HCT116 (cell line): ENCODE data around the gene SSUH2. TPM values are rescaled to one million over a fixed set of nuclear protein-coding genes. Genes with fewer than 3 reads are reported as not detected.

ENCODE experiments used
- ATAC-seq: fragments of 200-7000 bp; cut with Tn5 transposase; 2 replicates; pipeline ENCODE4 v1.9.1; 2020; ENCODE audit warnings: mild to moderate bottlenecking, moderate library complexity
- BruUV-seq: library from RNA; stranded (reverse); fragments of 400-500 nt; replicated peaks from 2 replicates; lab custom pipeline; 2021; lab: Mats Ljungman, UMichigan
- CTCF ChIA-PET: fragments of 300-600 bp; sonication (Branson Sonifier 250); formaldehyde crosslinking; loops from one replicate; lab custom pipeline; 2021; ENCODE audit warnings: antibody characterized with exemption; lab: Charles Lee
- POLR2A ChIA-PET: fragments of 300-600, 350-600 bp; sonication (Branson Sonifier 250); formaldehyde crosslinking; loops from one replicate; lab custom pipeline; 2021; ENCODE audit warnings: antibody characterized with exemption; lab: Charles Lee
- RAD21 ChIA-PET, 2 experiments: fragments of 300-600 bp; sonication (Branson Sonifier 250); formaldehyde crosslinking; loops; one replicate each; lab custom pipeline; 2023; ENCODE audit warnings: low total read pairs in 2 of 2; ENCODE audit not compliant: uncharacterized antibody in 2 of 2, unreplicated experiment in 2 of 2, low non-redundant PET in 1 of 2; lab: Charles Lee
- DNase-seq: peaks from one replicate; pipeline ENCODE4 v3.0.0-alpha.2; 2010; ENCODE audit warnings: low read depth, low spot score
- H2AFZ ChIP-seq: fragments of 200-600 bp; shearing (Covaris generic), sonication (generic); 2 replicates; pipeline ENCODE4 v1.6.1; 2017; ENCODE audit warnings: low read depth, mixed run types, mixed read lengths, antibody characterized with exemption, low read length; ENCODE audit not compliant: poor library complexity, severe bottlenecking
- H3K27ac ChIP-seq: 2 replicates; pipeline ENCODE4 v1.5.1; 2012; ENCODE audit warnings: low read depth, low read length
- H3K27me3 ChIP-seq: fragments of 200-600 bp; sonication (generic); 2 replicates; pipeline ENCODE4 v1.6.1; 2016; ENCODE audit warnings: mixed run types, low read length, mixed read lengths; ENCODE audit not compliant: insufficient read depth
- H3K36me3 ChIP-seq, 2 experiments: fragments of 200-500 bp in 1 of 2; fragments of 200-600 bp in 1 of 2; sonication (Bioruptor generic) in 1 of 2; sonication (generic) in 1 of 2; 2 replicates each; pipeline versions ENCODE4 v1.5.1 to v1.6.1; 2014 to 2016; ENCODE audit warnings: low read length in 2 of 2, inconsistent platforms in 1 of 2, mixed read lengths in 1 of 2, mixed run types in 1 of 2; ENCODE audit not compliant: insufficient read depth in 2 of 2, control insufficient read depth in 1 of 2
- H3K4me1 ChIP-seq, 2 experiments: fragments of 200-600 bp in 1 of 2; sonication (generic) in 1 of 2; 2 replicates each; pipeline versions ENCODE4 v1.5.1 to v1.6.1; 2012 to 2017; ENCODE audit warnings: low read length in 2 of 2, inconsistent platforms in 1 of 2, mild to moderate bottlenecking in 1 of 2, mixed read lengths in 1 of 2, mixed run types in 1 of 2, moderate library complexity in 1 of 2; ENCODE audit not compliant: insufficient read depth in 2 of 2, control insufficient read depth in 1 of 2
- H3K4me2 ChIP-seq: fragments of 200-600 bp; sonication (generic); 2 replicates; pipeline ENCODE4 v1.6.1; 2017; ENCODE audit warnings: mixed run types, low read length, mixed read lengths
- H3K4me3 ChIP-seq, 2 experiments: fragments of 200-600 bp in 1 of 2; sonication (generic) in 1 of 2; replicated peaks in 1 of 2; 2 replicates each; pipeline ENCODE4 v1.5.1; 2011 to 2016; ENCODE audit warnings: low read length in 2 of 2, control low read depth in 1 of 2, low read depth in 1 of 2, mild to moderate bottlenecking in 1 of 2, mixed read lengths in 1 of 2, mixed run types in 1 of 2
- H3K79me2 ChIP-seq: fragments of 200-600 bp; sonication (generic); 2 replicates; pipeline ENCODE4 v1.6.1; 2017; ENCODE audit warnings: mild to moderate bottlenecking, mixed run types, low read length, moderate library complexity, mixed read lengths; ENCODE audit not compliant: insufficient read depth
- H3K9ac ChIP-seq: fragments of 200-600 bp; sonication (generic); 2 replicates; pipeline ENCODE4 v1.6.1; 2016; ENCODE audit warnings: low read length, mixed read lengths
- H3K9me2 ChIP-seq: fragments of 200-600 bp; sonication (generic), shearing (Covaris generic); 2 replicates; pipeline ENCODE4 v1.6.1; 2017; ENCODE audit warnings: mixed run types, mild to moderate bottlenecking, moderate library complexity; ENCODE audit not compliant: insufficient read depth
- H3K9me3 ChIP-seq, 2 experiments: fragments of 200-500 bp in 1 of 2; fragments of 200-600 bp in 1 of 2; sonication (Bioruptor generic) in 1 of 2; sonication (generic) in 1 of 2; 2 replicates each; pipeline ENCODE4 v1.6.1; 2014 to 2017; ENCODE audit warnings: low read length in 2 of 2, mixed read lengths in 2 of 2, inconsistent platforms in 1 of 2, low read depth in 1 of 2, mild to moderate bottlenecking in 1 of 2, mixed run types in 1 of 2, moderate library complexity in 1 of 2; ENCODE audit not compliant: control insufficient read depth in 1 of 2, insufficient read depth in 1 of 2
- H4K20me1 ChIP-seq: fragments of 200-600 bp; sonication (generic), shearing (Covaris generic); 2 replicates; pipeline ENCODE4 v1.6.1; 2017; ENCODE audit warnings: mixed run types, mild to moderate bottlenecking, moderate library complexity; ENCODE audit not compliant: insufficient read depth
- CBX3 ChIP-seq: IDR thresholded peaks from 2 replicates; pipeline ENCODE4 v1.6.1; 2012; ENCODE audit warnings: low read depth
- CEBPB ChIP-seq: IDR thresholded peaks from 2 replicates; pipeline ENCODE4 v1.6.1; 2012; ENCODE audit warnings: low read depth
- EGR1 ChIP-seq: IDR thresholded peaks from 2 replicates; pipeline ENCODE4 v1.6.1; 2012; ENCODE audit warnings: low read depth
- ELF1 ChIP-seq: IDR thresholded peaks from 2 replicates; pipeline ENCODE4 v1.6.1; 2012; ENCODE audit warnings: low read depth, borderline replicate concordance
- EZH2 ChIP-seq: fragments of 200-600 bp; sonication (generic); IDR thresholded peaks from 2 replicates; pipeline ENCODE4 v1.6.1; 2017; ENCODE audit warnings: antibody characterized with exemption, mixed run types
- POLR2A ChIP-seq: IDR thresholded peaks from 2 replicates; pipeline ENCODE4 v1.7.0; 2011; ENCODE audit warnings: borderline replicate concordance; ENCODE audit not compliant: insufficient read depth, insufficient read length; ENCODE audit errors: extremely low read depth
- POLR2AphosphoS5 ChIP-seq: IDR thresholded peaks from 2 replicates; pipeline ENCODE4 v1.6.1; 2011; ENCODE audit warnings: mild to moderate bottlenecking, low read depth, low read length, moderate library complexity
- RAD21 ChIP-seq: IDR thresholded peaks from 2 replicates; pipeline ENCODE4 v1.6.1; 2012; ENCODE audit warnings: low read depth, mild to moderate bottlenecking
- SIN3A ChIP-seq: IDR thresholded peaks from 2 replicates; pipeline ENCODE4 v1.6.1; 2012; ENCODE audit warnings: low read depth
- SP1 ChIP-seq: IDR thresholded peaks from 2 replicates; pipeline ENCODE4 v1.6.1; 2012; ENCODE audit warnings: low read depth
- SRF ChIP-seq: IDR thresholded peaks from 2 replicates; pipeline ENCODE4 v1.6.1; 2012; ENCODE audit warnings: low read depth
- TCF7L2 ChIP-seq: IDR thresholded peaks from 2 replicates; pipeline ENCODE4 v1.7.0; 2011; ENCODE audit warnings: borderline replicate concordance, inconsistent platforms; ENCODE audit not compliant: insufficient read depth, insufficient read length; ENCODE audit errors: extremely low read depth
- YY1 ChIP-seq: IDR thresholded peaks from 2 replicates; pipeline ENCODE4 v1.6.1; 2011; ENCODE audit warnings: low read length, low read depth, moderate library complexity, mild to moderate bottlenecking; ENCODE audit not compliant: insufficient replicate concordance; ENCODE audit errors: extremely low read depth
- ZFX ChIP-seq: fragments of 450-650 bp; IDR thresholded peaks from 2 replicates; pipeline ENCODE4 v1.6.1; 2017
- ZNF274 ChIP-seq: fragments of 200-500 bp; sonication (Bioruptor generic); IDR thresholded peaks from 2 replicates; pipeline ENCODE4 v1.6.1; 2014; ENCODE audit warnings: mild to moderate bottlenecking, low read depth, low read length, inconsistent platforms
- intact Hi-C: fragments of 100-400 bp; cut with micrococcal nuclease; formaldehyde crosslinking; loops from 2 replicates; pipeline ENCODE4 v1.10.0; 2022
- total RNA-seq: library from RNA; stranded (reverse); gene quantifications from one replicate; pipeline ENCODE4 v1.2.1, GENCODE V29; 2021; ENCODE audit not compliant: unreplicated experiment
- TF ChIP-seq, protein P1 (sequence below): IDR thresholded peaks from 2 replicates; pipeline ENCODE4 v1.6.1; 2012
- TF ChIP-seq, protein P2 (sequence below): IDR thresholded peaks from 2 replicates; pipeline ENCODE4 v1.6.1; 2011; ENCODE audit warnings: mild to moderate bottlenecking, low read length, moderate library complexity; ENCODE audit not compliant: insufficient replicate concordance; ENCODE audit errors: extremely low read depth
- TF ChIP-seq, protein P3 (sequence below): IDR thresholded peaks from 2 replicates; pipeline ENCODE4 v1.6.1; 2012

The SSUH2 gene
- total RNA-seq, 1 experiment from 2014 or later, result 0.76 TPM

- CTCF ChIA-PET, result no interaction called here
- POLR2A ChIA-PET, result no interaction called here
Observed at GRCh38 chr3:8576436-8576835, 68.2 kb downstream of the SSUH2 start.

More at GRCh38 chr3:8576436-8576835, 68.2 kb downstream of the SSUH2 start:
- Histone ChIP-seq H3K9ac (no peak overlapping the region), H3K4me1 (peaks cover 0 to 5% of the 10 kb centered on the region in 2 experiments; a peak in 1 of 4 replicates), H3K36me3 (no peaks in the 10 kb centered on the region), H3K9me2 (no peaks in the 10 kb centered on the region), H3K27ac (no peak overlapping the region), H3K27me3 (no peaks in the 10 kb centered on the region), H3K9me3 (no peaks in the 10 kb centered on the region), H3K79me2 (no peaks in the 10 kb centered on the region), H3K4me2 (no peak overlapping the region), H3K4me3 (no peak overlapping the region), H2AFZ (no peak overlapping the region), H4K20me1 (no peaks in the 10 kb centered on the region)
- intact Hi-C loops, result no loop called here
- ATAC-seq (no peak), DNase-seq (no peak)
- RAD21 ChIA-PET, result no interaction called here
- no TSS peak for BruUV-seq
- no peak for TF ChIP-seq EGR1
- TF ChIP-seq CEBPB, result no peak
- TF ChIP-seq ELF1, result no peak
- no peak for TF ChIP-seq POLR2A
- no peak for TF ChIP-seq EZH2
- TF ChIP-seq, protein P1, sequence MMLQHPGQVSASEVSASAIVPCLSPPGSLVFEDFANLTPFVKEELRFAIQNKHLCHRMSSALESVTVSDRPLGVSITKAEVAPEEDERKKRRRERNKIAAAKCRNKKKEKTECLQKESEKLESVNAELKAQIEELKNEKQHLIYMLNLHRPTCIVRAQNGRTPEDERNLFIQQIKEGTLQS, result no peak
- TF ChIP-seq CBX3, result no peak
- TF ChIP-seq YY1, result no peak
- no peak for TF ChIP-seq ZNF274
- no peak for TF ChIP-seq RAD21
- TF ChIP-seq, protein P2, sequence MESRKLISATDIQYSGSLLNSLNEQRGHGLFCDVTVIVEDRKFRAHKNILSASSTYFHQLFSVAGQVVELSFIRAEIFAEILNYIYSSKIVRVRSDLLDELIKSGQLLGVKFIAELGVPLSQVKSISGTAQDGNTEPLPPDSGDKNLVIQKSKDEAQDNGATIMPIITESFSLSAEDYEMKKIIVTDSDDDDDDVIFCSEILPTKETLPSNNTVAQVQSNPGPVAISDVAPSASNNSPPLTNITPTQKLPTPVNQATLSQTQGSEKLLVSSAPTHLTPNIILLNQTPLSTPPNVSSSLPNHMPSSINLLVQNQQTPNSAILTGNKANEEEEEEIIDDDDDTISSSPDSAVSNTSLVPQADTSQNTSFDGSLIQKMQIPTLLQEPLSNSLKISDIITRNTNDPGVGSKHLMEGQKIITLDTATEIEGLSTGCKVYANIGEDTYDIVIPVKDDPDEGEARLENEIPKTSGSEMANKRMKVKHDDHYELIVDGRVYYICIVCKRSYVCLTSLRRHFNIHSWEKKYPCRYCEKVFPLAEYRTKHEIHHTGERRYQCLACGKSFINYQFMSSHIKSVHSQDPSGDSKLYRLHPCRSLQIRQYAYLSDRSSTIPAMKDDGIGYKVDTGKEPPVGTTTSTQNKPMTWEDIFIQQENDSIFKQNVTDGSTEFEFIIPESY, result no peak
- no peak for TF ChIP-seq POLR2AphosphoS5
- no peak for TF ChIP-seq SRF
- no peak for TF ChIP-seq SP1
- TF ChIP-seq, protein P3, sequence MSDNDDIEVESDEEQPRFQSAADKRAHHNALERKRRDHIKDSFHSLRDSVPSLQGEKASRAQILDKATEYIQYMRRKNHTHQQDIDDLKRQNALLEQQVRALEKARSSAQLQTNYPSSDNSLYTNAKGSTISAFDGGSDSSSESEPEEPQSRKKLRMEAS, result no peak
- no peak for TF ChIP-seq ZFX
- no peak for TF ChIP-seq TCF7L2
- no peak for TF ChIP-seq SIN3A
- TF ChIP-seq, all 23 proteins: peak for 0
